KMS-11 (cell line): ENCODE measurements around the gene ARHGAP24.

Experiments used
- H2AFZ ChIP-seq: fragments of 200-600 bp; sonication (generic); 2 replicates; pipeline ENCODE4 v1.6.1; 2016; ENCODE audit warnings: antibody characterized with exemption, mixed run types, low read depth
- H3K27ac ChIP-seq: fragments of 200-600 bp; sonication (generic); 2 replicates; pipeline ENCODE4 v1.6.1; 2016; ENCODE audit warnings: mild to moderate bottlenecking, mixed run types
- H3K27me3 ChIP-seq: fragments of 200-600 bp; sonication (generic); 2 replicates; pipeline ENCODE4 v1.6.1; 2017; ENCODE audit warnings: mild to moderate bottlenecking, low read depth, mixed run types, moderate library complexity; ENCODE audit not compliant: insufficient read depth
- H3K36me3 ChIP-seq: fragments of 200-600 bp; sonication (generic); 2 replicates; pipeline ENCODE4 v1.6.1; 2017; ENCODE audit warnings: mild to moderate bottlenecking, mixed run types; ENCODE audit not compliant: insufficient read depth
- H3K4me1 ChIP-seq: fragments of 200-600 bp; sonication (generic); 2 replicates; pipeline ENCODE4 v1.6.1; 2016; ENCODE audit warnings: mild to moderate bottlenecking, low read depth, mixed run types; ENCODE audit not compliant: poor library complexity, severe bottlenecking
- H3K4me2 ChIP-seq: fragments of 200-600 bp; sonication (generic); 2 replicates; pipeline ENCODE4 v1.7.0; 2016; ENCODE audit warnings: mild to moderate bottlenecking, mixed run types
- H3K4me3 ChIP-seq: fragments of 200-600 bp; sonication (generic); IDR thresholded peaks from 2 replicates; pipeline ENCODE4 v1.6.1; 2017; ENCODE audit warnings: low read depth, low read length, mixed read lengths; ENCODE audit not compliant: insufficient read depth
- H3K79me2 ChIP-seq: fragments of 200-600 bp; sonication (generic); 2 replicates; pipeline ENCODE4 v1.6.1; 2016; ENCODE audit warnings: low read depth, mixed run types; ENCODE audit not compliant: insufficient read depth
- H3K9ac ChIP-seq: fragments of 200-600 bp; sonication (generic); 2 replicates; pipeline ENCODE4 v1.6.1; 2016; ENCODE audit warnings: mild to moderate bottlenecking, mixed run types
- H4K20me1 ChIP-seq: fragments of 200-600 bp; sonication (generic); 2 replicates; pipeline ENCODE4 v1.6.1; 2016; ENCODE audit warnings: mild to moderate bottlenecking, mixed run types; ENCODE audit not compliant: insufficient read depth
- TF ChIP-seq, protein P1 (sequence below): fragments of 200-600 bp; sonication (generic); conservative IDR thresholded peaks from 2 replicates; pipeline ENCODE4 v1.6.1; 2017; ENCODE audit warnings: low read depth, mild to moderate bottlenecking, antibody characterized with exemption, low read length, moderate library complexity, mixed read lengths

The ARHGAP24 gene

DNA sequence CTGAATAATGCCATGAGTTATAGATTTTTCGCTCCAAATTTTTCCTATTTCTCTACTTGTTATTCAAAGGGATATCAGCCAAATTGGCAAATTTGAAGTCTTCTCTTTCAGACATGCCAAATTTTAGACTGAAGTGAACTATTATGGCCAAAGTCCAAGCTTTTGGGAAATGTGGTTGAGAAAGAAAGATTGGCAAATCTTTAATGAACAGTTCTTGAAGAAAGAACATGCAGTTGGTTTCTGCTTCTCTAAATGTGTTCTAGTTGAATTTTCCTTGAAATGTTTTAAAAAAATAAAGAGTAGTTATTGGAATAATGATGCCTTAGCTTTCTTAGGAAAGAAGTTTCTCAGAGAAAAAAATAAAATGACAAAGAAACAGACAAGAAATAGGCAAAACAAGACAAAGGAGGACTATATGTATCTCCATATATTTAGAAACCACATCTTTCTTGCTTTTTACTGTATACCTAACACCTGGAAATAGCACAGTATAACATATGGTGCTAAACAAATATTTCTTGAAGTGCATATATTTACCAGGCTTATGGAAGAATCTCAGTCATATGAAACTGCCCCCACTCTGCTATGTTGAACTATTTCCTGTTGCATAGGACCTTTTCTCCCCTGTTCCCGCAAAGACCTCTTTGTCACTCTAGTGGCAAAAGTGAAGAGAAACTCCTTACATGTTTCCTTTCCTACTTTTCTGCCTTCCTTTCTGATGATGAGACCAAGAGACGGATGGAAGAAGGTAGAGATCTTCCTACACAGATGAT, 250.0 kb downstream of the ARHGAP24 start:
- H3K27me3 ChIP-seq, result no peaks in the 10 kb centered on the region
- H3K27ac ChIP-seq, result no peak overlapping the region
- H3K79me2 ChIP-seq, result no peaks in the 10 kb centered on the region
- H3K36me3 ChIP-seq, result no peaks in the 10 kb centered on the region
- no peaks in the 10 kb centered on the region for H4K20me1 ChIP-seq
- H3K4me2 ChIP-seq, result no peak overlapping the region
- no peak overlapping the region for H3K9ac ChIP-seq
- H3K4me3 ChIP-seq, result no peak overlapping the region
- no peaks in the 10 kb centered on the region for H3K4me1 ChIP-seq
- TF ChIP-seq, protein P1, sequence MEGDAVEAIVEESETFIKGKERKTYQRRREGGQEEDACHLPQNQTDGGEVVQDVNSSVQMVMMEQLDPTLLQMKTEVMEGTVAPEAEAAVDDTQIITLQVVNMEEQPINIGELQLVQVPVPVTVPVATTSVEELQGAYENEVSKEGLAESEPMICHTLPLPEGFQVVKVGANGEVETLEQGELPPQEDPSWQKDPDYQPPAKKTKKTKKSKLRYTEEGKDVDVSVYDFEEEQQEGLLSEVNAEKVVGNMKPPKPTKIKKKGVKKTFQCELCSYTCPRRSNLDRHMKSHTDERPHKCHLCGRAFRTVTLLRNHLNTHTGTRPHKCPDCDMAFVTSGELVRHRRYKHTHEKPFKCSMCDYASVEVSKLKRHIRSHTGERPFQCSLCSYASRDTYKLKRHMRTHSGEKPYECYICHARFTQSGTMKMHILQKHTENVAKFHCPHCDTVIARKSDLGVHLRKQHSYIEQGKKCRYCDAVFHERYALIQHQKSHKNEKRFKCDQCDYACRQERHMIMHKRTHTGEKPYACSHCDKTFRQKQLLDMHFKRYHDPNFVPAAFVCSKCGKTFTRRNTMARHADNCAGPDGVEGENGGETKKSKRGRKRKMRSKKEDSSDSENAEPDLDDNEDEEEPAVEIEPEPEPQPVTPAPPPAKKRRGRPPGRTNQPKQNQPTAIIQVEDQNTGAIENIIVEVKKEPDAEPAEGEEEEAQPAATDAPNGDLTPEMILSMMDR, result no peak
- no peak overlapping the region for H2AFZ ChIP-seq

GRCh38 chr4:85725721-85726170, 250.8 kb downstream of the ARHGAP24 start:
- Histone ChIP-seq H3K27me3 (no peaks in the 10 kb centered on the region), H3K4me1 (no peaks in the 10 kb centered on the region), H3K4me3 (no peak overlapping the region), H3K4me2 (no peak overlapping the region), H3K27ac (no peak overlapping the region), H2AFZ (no peak overlapping the region), H3K36me3 (no peaks in the 10 kb centered on the region), H3K79me2 (no peaks in the 10 kb centered on the region), H3K9ac (no peak overlapping the region), H4K20me1 (no peaks in the 10 kb centered on the region)
- TF ChIP-seq, protein P1, result no peak

GRCh38 chr4:85726555-85726954, 251.6 kb downstream of the ARHGAP24 start:
- no peak overlapping the region for H3K27ac ChIP-seq
- H3K4me1 ChIP-seq, result no peaks in the 10 kb centered on the region
- no peak overlapping the region for H2AFZ ChIP-seq
- no peaks in the 10 kb centered on the region for H3K36me3 ChIP-seq
- no peak overlapping the region for H3K9ac ChIP-seq
- TF ChIP-seq, protein P1, result no peak
- H3K79me2 ChIP-seq, result no peaks in the 10 kb centered on the region
- H4K20me1 ChIP-seq, result no peaks in the 10 kb centered on the region
- no peak overlapping the region for H3K4me3 ChIP-seq
- no peak overlapping the region for H3K4me2 ChIP-seq
- no peaks in the 10 kb centered on the region for H3K27me3 ChIP-seq

GRCh38 chr4:85728464-85728863, 253.5 kb downstream of the ARHGAP24 start:
- Histone ChIP-seq H3K27me3 (no peaks in the 10 kb centered on the region), H3K79me2 (no peaks in the 10 kb centered on the region), H3K36me3 (no peaks in the 10 kb centered on the region), H3K4me1 (no peaks in the 10 kb centered on the region), H3K27ac (no peak overlapping the region), H3K4me3 (no peak overlapping the region), H3K9ac (no peak overlapping the region), H2AFZ (no peak overlapping the region), H3K4me2 (no peak overlapping the region), H4K20me1 (no peaks in the 10 kb centered on the region)
- TF ChIP-seq, protein P1, result no peak
